ENCODE results near the gene USHBP1. TPM values are rescaled to one million over a fixed set of nuclear protein-coding genes. Genes with fewer than 3 reads are reported as not detected.

USHBP1 gene
- total and polyA plus RNA-seq, 10 of the 15 experiments (the other 5 are each of a cell fraction or from before 2014, with no cell fraction given): 0.05 to 0.96 (median 0.22) TPM; not detected in 2

DNA sequence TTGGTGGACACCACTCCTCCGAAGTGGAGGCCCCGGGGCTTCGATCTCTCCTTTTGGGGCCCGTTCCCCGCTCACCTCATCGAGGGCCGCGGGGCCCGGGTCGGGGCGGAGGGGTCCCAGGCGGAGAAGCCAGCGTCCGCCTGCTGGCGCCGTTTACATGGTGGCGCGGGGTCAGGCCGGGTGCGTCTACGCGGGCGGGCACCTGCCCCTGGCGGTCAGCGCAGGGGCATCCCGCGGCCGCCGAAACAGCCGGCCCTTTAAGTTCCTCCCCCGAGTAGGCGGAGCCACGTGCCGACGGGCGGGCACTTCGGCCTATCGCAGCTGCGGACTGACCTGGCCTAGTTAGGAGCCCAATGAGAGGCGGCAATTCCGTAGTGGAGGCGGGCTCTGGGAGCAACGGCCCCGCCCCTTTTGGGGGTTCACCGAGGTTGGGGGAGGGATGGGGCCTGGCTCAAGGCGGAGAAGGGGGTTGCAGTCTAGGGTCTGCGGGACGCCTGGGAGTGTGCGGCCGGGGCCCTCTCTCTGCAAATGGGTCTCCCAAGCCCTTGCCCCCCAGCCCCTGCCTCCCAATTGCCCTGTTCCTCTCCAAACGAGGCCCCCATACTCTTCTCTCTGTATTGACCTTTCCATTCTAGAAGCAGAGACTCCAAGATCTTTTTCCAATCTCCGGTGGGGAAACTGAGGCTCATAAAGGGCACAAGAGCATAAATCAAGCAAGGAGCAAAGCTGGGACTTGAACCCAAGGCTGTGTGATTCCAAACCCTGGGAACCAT is 38.8 kb upstream of the USHBP1 start, which contains the start of gene ABHD8:
Gene ABHD8 (minus strand): TSS at position 259 of the 773 bp plus-strand sequence. CDS start 1,809 bp downstream, outside the sequence.
- SMC1A ChIA-PET (ENCODE audit: uncharacterized antibody, unreplicated experiment): interaction anchor here (0.7 to 1.7 kb wide), 6 partner anchors 11 to 229 kb away, joined by 3 to 4 read pairs (median 3); partner anchors contain the start of genes BABAM1 and USE1
- POLR2A ChIA-PET: interaction anchor here (0.8 to 2.9 kb wide), 6 partner anchors 11 to 103 kb away, joined by 3 to 12 read pairs (median 4); partner anchors contain the start of genes ANO8, BABAM1, BST2 and OCEL1
- H3K4me3 ChIP-seq: peak within 1 kb of the TSS; percentile 96
- FAIRE-seq (peak; percentile 73), ATAC-seq (peak; percentile 89), DNase-seq (ENCODE audit: low read depth, low spot score) (peak; percentile 72)
- no peaks in the 10 kb centered on the region; the same call in 2 of the 3 replicates for H3K9me3 ChIP-seq (replicated peaks; ENCODE audit: control insufficient read depth, insufficient read depth, low read length)
- in situ Hi-C loops (cut with MboI) (no loop called here), intact Hi-C loops (cut with micrococcal nuclease; ENCODE audit: unreplicated experiment) (loop anchor here (10.0 kb wide), 1 partner anchor 409 kb away; no protein-coding TSS in a partner anchor)
- peaks cover 16% of the 10 kb centered on the region for H3K4me1 ChIP-seq (ENCODE audit: control insufficient read depth, insufficient read depth, low read length)
- RAD21 ChIA-PET (ENCODE audit: unreplicated experiment): interaction anchor here (0.7 to 1.5 kb wide), 6 partner anchors 9 to 86 kb away, joined by 3 to 7 read pairs (median 4); partner anchors contain the start of gene BABAM1
- no peaks in the 10 kb centered on the region for H3K27me3 ChIP-seq (replicated peaks in 1 of 2; ENCODE audit: control insufficient read depth in 2 of 2, insufficient read depth in 2 of 2, low read length in 1 of 2)
- peak within 1 kb of the TSS; percentile 97 for H3K4me2 ChIP-seq (ENCODE audit: control insufficient read depth, insufficient read depth)
- H3K36me3 ChIP-seq (ENCODE audit: control insufficient read depth in 2 of 2, insufficient read depth in 2 of 2, low read length in 1 of 2): no peaks in the 10 kb centered on the region
- no peaks in the 10 kb centered on the region for H4K20me1 ChIP-seq (ENCODE audit: control insufficient read depth, insufficient read depth)
- peak within 1 kb of the TSS; percentile 73 for H3K9ac ChIP-seq (ENCODE audit: control insufficient read depth, insufficient read depth, low read length)
- CTCF ChIA-PET: interaction anchor here (0.7 to 5.0 kb wide), 9 partner anchors 10 to 236 kb away, joined by 3 to 43 read pairs (median 4); partner anchors contain the start of genes ANO8, BABAM1 and CCDC194
- H3K79me2 ChIP-seq (ENCODE audit: control insufficient read depth, insufficient read depth, low read length): peaks cover 11% of the 10 kb centered on the region
- no TSS peak for BruUV-seq (replicated peaks)
- 1% methylated on average over 52 of the region's 52 CpGs for WGBS (ENCODE audit: insufficient coverage, insufficient replicate concordance, low lambda C conversion rate, missing lambda C conversion rate)
- peak within 1 kb of the TSS; percentile 69 for H3K27ac ChIP-seq (ENCODE audit: control insufficient read depth, insufficient read depth)
- H2AFZ ChIP-seq (ENCODE audit: control insufficient read depth, low read depth, low read length): peak within 1 kb of the TSS; percentile 70
- TF ChIP-seq ZSCAN29 (IDR thresholded peaks at IDR 0.05) (peak; percentile 99), BHLHE40 (IDR thresholded peaks at IDR 0.05; ENCODE audit: borderline replicate concordance in 1 of 2, low read depth in 2 of 2, low read length in 1 of 2) (peak; percentile 37 to 88; a peak in 3 of 4 replicates), SRF (IDR thresholded peaks at IDR 0.05; ENCODE audit: low read depth in 2 of 2, low read length in 2 of 2) (no peak), BACH1 (IDR thresholded peaks at IDR 0.05; ENCODE audit: borderline replicate concordance) (peak; percentile 34; the same call in 1 of the 2 replicates), TCF7 (IDR thresholded peaks at IDR 0.05; ENCODE audit: borderline replicate concordance) (no peak), FOXK2 (IDR thresholded peaks at IDR 0.05) (no peak), SUPT20H (IDR thresholded peaks at IDR 0.05; ENCODE audit: borderline replicate concordance, control insufficient read depth, low read depth, low read length) (no peak), GATAD2B (conservative IDR thresholded peaks at IDR 0.05; ENCODE audit: low read depth) (peak; percentile 64; the same call in 1 of the 2 replicates), NFYB (IDR thresholded peaks at IDR 0.05; ENCODE audit: insufficient read depth, low read depth, low read length) (peak; percentile 83), SMARCA5 (IDR thresholded peaks at IDR 0.05) (peak; percentile 71), RAD51 (IDR thresholded peaks at IDR 0.05) (peak; percentile 33; the same call in 1 of the 2 replicates), PAX5 (IDR thresholded peaks at IDR 0.05; ENCODE audit: borderline replicate concordance, low read depth, low read length) (no peak)
- TF ChIP-seq, protein P1, sequence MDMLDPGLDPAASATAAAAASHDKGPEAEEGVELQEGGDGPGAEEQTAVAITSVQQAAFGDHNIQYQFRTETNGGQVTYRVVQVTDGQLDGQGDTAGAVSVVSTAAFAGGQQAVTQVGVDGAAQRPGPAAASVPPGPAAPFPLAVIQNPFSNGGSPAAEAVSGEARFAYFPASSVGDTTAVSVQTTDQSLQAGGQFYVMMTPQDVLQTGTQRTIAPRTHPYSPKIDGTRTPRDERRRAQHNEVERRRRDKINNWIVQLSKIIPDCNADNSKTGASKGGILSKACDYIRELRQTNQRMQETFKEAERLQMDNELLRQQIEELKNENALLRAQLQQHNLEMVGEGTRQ (IDR thresholded peaks at IDR 0.05; ENCODE audit: borderline replicate concordance, low read depth, low read length): peak; percentile 40
- TF ChIP-seq, protein P2, sequence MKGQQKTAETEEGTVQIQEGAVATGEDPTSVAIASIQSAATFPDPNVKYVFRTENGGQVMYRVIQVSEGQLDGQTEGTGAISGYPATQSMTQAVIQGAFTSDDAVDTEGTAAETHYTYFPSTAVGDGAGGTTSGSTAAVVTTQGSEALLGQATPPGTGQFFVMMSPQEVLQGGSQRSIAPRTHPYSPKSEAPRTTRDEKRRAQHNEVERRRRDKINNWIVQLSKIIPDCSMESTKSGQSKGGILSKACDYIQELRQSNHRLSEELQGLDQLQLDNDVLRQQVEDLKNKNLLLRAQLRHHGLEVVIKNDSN (IDR thresholded peaks at IDR 0.05; ENCODE audit: borderline replicate concordance, extremely low read length, insufficient read depth, low read depth, low read length): peak; percentile 74
- TF ChIP-seq, protein P3, sequence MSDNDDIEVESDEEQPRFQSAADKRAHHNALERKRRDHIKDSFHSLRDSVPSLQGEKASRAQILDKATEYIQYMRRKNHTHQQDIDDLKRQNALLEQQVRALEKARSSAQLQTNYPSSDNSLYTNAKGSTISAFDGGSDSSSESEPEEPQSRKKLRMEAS (IDR thresholded peaks at IDR 0.05; ENCODE audit: low read depth, low read length): peak; percentile 33; the same call in 1 of the 2 replicates
- TF ChIP-seq, protein P4, sequence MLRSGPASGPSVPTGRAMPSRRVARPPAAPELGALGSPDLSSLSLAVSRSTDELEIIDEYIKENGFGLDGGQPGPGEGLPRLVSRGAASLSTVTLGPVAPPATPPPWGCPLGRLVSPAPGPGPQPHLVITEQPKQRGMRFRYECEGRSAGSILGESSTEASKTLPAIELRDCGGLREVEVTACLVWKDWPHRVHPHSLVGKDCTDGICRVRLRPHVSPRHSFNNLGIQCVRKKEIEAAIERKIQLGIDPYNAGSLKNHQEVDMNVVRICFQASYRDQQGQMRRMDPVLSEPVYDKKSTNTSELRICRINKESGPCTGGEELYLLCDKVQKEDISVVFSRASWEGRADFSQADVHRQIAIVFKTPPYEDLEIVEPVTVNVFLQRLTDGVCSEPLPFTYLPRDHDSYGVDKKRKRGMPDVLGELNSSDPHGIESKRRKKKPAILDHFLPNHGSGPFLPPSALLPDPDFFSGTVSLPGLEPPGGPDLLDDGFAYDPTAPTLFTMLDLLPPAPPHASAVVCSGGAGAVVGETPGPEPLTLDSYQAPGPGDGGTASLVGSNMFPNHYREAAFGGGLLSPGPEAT (IDR thresholded peaks at IDR 0.05; ENCODE audit: low read depth): no peak

Data from GM12878 (cell line).